ENCODE results near the gene DOCK7.
"Not testable (repeated sequence)": the region's sequence is repeated elsewhere in the genome, so short reads cannot be mapped to it uniquely, and the experiment has no call there.

Gene DOCK7

DNA sequence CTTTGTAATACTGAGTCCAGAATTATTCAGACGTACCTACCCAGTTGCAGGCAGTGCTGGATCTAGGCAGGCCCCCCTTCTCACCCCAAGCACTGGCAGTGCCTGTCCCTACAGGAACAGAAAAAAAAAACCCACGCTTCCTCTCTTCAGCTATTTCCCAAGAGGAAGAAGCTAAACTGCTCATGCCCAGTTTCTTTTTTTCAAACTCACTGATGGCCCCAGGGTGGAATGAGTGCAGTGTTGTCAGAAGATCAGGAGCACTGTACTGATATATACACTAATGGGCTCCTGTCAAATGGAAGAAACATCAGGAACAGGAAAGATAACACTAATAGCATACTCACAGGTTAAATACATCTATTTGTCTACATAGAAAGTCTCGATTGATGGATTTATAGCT lies 28.2 kb upstream of the DOCK7 start:
- DNase-seq (ENCODE audit: low read depth), result no peak

DNA sequence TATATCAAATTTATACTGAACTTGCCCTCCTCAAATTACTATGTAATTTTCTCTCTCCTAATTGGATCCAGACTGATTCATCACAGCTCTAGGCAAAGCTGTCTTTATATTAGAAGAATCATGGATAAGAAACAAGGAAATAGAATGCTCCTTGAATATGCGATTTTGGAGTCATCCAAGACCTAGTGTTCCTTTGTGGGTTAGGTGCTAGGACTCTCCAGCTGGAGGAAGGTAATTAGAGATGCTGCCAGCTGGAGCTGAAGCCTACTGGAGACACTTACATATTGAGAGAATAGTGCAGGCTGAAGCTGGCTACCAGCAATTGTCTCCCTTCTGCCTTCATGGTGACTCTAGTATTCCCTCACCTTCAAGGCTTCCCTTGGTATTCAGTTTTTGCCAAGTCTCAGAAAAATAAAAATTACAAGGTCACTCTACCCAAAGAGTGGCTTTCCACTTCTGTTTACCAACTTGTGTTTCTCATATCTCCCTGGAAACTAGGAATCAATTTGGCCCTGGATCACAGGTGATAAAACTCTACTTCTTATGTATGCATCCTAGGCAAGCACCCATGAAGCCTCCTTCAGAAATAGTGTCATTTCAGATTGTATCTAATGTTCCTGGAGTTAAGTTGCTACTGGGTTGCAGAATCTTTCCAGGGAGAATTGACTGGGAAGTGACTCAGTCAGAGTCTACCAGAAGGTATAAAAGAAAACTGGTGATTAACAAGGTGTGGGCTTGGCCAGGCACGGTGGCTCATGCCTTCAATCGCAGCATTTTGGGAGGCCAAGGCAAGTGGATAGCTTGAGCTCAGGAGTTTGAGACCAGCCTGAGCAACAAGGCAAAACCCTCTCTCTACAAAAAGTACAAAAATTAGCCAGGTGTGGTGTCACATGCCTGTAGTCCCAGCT lies 24.4 kb upstream of the DOCK7 start:
- no peak overlapping the region for H3K4me3 ChIP-seq (ENCODE audit: low read depth, low read length)
- no peak for DNase-seq (ENCODE audit: low read depth)
- TF ChIP-seq, protein P1, sequence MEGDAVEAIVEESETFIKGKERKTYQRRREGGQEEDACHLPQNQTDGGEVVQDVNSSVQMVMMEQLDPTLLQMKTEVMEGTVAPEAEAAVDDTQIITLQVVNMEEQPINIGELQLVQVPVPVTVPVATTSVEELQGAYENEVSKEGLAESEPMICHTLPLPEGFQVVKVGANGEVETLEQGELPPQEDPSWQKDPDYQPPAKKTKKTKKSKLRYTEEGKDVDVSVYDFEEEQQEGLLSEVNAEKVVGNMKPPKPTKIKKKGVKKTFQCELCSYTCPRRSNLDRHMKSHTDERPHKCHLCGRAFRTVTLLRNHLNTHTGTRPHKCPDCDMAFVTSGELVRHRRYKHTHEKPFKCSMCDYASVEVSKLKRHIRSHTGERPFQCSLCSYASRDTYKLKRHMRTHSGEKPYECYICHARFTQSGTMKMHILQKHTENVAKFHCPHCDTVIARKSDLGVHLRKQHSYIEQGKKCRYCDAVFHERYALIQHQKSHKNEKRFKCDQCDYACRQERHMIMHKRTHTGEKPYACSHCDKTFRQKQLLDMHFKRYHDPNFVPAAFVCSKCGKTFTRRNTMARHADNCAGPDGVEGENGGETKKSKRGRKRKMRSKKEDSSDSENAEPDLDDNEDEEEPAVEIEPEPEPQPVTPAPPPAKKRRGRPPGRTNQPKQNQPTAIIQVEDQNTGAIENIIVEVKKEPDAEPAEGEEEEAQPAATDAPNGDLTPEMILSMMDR (conservative IDR thresholded peaks at IDR 0.05; ENCODE audit: low read depth, low read length), result no peak

More for the DNA sequence above, 28.2 kb upstream of the DOCK7 start:
- H3K4me3 ChIP-seq (ENCODE audit: low read depth, low read length), result no peak overlapping the region
- TF ChIP-seq, protein P1 (conservative IDR thresholded peaks at IDR 0.05; ENCODE audit: low read depth, low read length), result no peak

DNA sequence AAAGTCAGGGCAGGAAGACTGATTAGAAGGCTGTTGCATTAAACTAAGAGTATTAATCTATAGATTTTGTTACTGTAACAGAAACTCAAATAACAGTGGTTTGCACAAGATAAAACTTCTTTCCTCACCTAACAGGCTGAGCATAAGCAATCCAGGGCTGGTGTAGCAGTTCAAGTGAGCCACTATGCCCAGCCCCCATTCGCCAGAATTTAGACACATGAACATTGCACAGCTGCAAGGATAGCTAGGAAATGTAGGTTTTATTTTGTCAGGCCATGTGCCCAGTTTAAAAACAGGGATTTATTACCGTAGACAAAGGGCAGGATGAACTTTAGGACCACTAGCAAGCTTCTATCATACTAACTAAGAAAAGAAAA lies 19.5 kb upstream of the DOCK7 start:
- no peak overlapping the region for H3K4me3 ChIP-seq (ENCODE audit: low read depth, low read length)
- TF ChIP-seq, protein P1 (conservative IDR thresholded peaks at IDR 0.05; ENCODE audit: low read depth, low read length), result no peak
- DNase-seq (ENCODE audit: low read depth), result no peak

DNA sequence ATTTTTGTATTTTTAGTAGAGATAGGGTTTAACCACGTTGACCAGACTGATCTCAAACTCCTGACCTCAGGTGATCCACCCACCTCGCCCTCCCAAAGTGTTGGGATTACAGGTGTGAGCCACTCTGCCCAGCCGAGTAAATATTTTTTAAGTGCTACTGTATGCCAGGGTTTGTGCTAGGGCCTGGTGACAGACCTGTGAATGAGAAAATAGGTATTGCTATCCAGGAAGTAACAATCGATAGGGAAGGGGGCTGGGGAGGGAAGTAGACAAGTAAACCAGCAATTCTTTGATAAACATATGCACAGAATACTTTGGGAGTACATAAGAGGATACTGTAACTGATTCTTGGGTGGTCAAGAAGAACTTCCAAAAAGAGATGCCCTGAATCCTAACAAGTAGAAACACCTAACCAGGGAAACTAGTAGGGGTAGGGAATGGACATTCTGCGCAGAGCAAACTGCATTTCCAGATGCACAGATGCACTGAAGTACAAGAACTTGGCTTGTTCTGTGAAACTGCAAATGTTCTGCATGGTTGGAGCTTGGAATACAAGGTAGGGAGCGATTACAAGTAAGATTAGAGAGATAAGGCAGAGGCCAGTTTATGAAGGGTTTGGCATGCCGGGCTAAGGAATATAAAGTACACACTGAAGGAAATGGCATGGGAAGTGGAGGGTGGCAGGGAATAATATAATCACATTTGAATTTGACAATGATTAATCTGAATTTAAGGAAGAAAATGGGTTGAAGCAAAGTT lies 19.0 kb upstream of the DOCK7 start:
- TF ChIP-seq, protein P1 (conservative IDR thresholded peaks at IDR 0.05; ENCODE audit: low read depth, low read length), result no peak
- H3K4me3 ChIP-seq (ENCODE audit: low read depth, low read length), result no peak overlapping the region
- DNase-seq (ENCODE audit: low read depth), result no peak

DNA sequence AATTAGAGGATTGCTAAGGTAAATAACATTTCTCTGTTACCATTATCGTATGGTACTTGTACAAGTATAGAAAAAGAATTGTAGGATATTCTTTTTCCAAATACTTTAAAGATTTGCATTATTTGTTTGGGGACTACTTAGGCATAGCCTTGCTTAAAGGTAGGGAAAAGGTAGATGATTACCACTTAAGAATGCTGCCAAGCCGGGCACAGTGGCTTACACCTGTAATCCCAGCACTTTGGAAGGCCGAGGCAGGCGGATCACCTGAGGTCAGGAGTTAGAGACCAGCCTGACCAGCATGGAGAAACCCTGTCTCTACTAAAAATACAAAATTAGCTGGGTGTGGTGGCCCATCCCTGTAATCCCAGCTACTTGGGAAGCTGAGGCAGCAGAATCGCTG lies 10.0 kb upstream of the DOCK7 start:
- not testable (repeated sequence) for DNase-seq (ENCODE audit: low read depth); H3K4me3 ChIP-seq (ENCODE audit: low read depth, low read length)

DNA sequence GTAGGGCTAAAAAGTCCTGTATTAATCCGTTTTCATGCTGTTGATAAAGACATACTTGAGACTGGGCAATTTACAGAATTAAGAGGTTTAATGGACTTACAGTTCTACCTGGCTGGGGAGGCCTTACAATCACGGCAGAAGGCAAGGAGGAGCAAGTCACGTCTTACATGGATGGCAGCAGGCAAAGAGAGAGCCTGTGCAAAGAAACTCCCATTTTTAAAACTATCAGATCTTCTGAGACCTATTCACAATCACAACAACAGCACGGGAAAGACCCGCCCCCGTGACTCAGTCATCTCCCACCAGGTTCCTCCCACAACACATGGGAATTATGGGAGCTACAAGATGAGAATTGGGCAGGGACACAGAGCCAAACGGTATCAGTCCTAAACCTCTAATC lies 6.3 kb upstream of the DOCK7 start:
- H3K4me3 ChIP-seq (ENCODE audit: low read depth, low read length); DNase-seq (ENCODE audit: low read depth): not testable (repeated sequence)

DNA sequence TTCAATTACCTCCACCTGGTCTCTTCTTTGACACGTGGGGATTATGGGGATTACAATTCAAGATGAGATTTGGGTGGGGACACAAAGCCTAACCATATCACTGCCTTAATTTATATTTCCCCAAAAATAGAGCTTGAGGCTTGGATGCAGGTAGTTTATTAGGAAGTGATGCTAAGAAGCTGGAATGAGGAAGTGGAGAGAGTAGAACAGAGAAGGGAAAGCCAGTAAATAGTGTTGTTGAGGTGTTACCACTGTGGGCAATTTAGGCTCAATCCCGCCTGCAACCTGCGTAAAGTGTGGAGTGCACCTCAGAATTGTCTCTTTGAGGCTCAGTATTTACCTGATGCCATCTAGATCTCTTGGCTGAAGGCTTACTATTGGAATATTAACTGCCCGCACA lies 4.9 kb upstream of the DOCK7 start:
- H3K4me3 ChIP-seq (ENCODE audit: low read depth, low read length), result no peak overlapping the region
- no peak for DNase-seq (ENCODE audit: low read depth)
- TF ChIP-seq, protein P1 (conservative IDR thresholded peaks at IDR 0.05; ENCODE audit: low read depth, low read length), result no peak
